ENCODE data around the gene SOX8. TPM values are rescaled to one million over a fixed set of nuclear protein-coding genes. Genes with fewer than 3 reads are reported as not detected.

SOX8 gene
- total and polyA plus RNA-seq, 10 of the 15 experiments (the other 5 are each of a cell fraction or from before 2014, with no cell fraction given), result not detected

DNA sequence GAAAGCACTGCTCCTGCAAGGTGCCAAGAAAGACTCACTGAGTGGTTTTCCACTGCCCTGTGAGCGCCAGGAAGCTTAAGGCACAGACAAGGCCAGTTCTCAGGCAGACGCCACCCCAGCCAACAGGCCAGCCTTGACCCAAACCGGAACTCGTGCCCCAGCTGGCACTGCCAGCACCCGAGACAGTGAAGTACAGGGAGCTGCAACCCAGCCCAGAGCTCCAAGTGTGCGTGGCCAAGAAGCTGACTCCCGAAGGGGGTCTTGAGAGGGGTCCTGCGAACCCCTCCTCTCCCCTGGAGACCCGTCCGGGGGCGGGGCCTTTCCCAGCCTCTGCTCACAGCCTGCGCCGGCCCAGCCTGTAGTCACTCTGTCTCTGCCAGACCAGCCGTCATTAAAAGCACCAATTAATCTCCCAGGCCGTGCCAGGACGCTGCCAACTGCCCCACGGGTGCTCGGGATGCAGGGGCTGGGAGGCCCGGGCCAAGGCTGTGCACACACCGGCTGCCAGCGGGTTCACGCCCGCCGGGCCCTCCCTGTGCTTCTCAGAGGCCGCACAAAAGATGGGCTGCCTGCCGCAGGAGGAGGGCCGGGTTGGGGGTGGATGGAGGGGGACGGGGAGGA, 4.4 kb upstream of the SOX8 start:
- Histone ChIP-seq H3K4me2 (ENCODE audit: control insufficient read depth, insufficient read depth) (no peak overlapping the region), H3K27me3 (replicated peaks in 1 of 2; ENCODE audit: control insufficient read depth in 2 of 2, insufficient read depth in 2 of 2, low read length in 1 of 2) (peaks cover 0 to 7% of the 10 kb centered on the region in 2 experiments; a peak in 2 of 4 replicates), H3K4me1 (ENCODE audit: control insufficient read depth, insufficient read depth, low read length) (no peaks in the 10 kb centered on the region), H2AFZ (ENCODE audit: control insufficient read depth, low read depth, low read length) (no peak overlapping the region), H3K9ac (ENCODE audit: control insufficient read depth, insufficient read depth, low read length) (no peak overlapping the region), H4K20me1 (ENCODE audit: control insufficient read depth, insufficient read depth) (no peaks in the 10 kb centered on the region), H3K9me3 (replicated peaks; ENCODE audit: control insufficient read depth, insufficient read depth, low read length) (no peaks in the 10 kb centered on the region), H3K36me3 (ENCODE audit: control insufficient read depth in 2 of 2, insufficient read depth in 2 of 2, low read length in 1 of 2) (no peaks in the 10 kb centered on the region), H3K4me3 (no peak overlapping the region), H3K27ac (ENCODE audit: control insufficient read depth, insufficient read depth) (no peak overlapping the region), H3K79me2 (ENCODE audit: control insufficient read depth, insufficient read depth, low read length) (no peaks in the 10 kb centered on the region)
- intact Hi-C loops (cut with micrococcal nuclease; ENCODE audit: unreplicated experiment) (no loop called here), in situ Hi-C loops (cut with MboI) (no loop called here)
- ChIA-PET CTCF (no interaction called here), POLR2A (no interaction called here), RAD21 (ENCODE audit: unreplicated experiment) (no interaction called here), SMC1A (ENCODE audit: uncharacterized antibody, unreplicated experiment) (no interaction called here)
- DNase-seq (ENCODE audit: low read depth, low spot score) (no peak), FAIRE-seq (no peak), ATAC-seq (no peak)
- no TSS peak for BruUV-seq (replicated peaks)
- 49% methylated on average over 25 of the region's 28 CpGs for WGBS (ENCODE audit: insufficient coverage, insufficient replicate concordance, low lambda C conversion rate, missing lambda C conversion rate)
- no peak for TF ChIP-seq KDM1A (IDR thresholded peaks at IDR 0.05; ENCODE audit: borderline replicate concordance)
- TF ChIP-seq RAD21 (IDR thresholded peaks at IDR 0.05; ENCODE audit: insufficient read depth, low read depth, low read length), result no peak
- TF ChIP-seq LARP7 (IDR thresholded peaks at IDR 0.05), result no peak
- no peak for TF ChIP-seq USF2 (IDR thresholded peaks at IDR 0.05; ENCODE audit: borderline replicate concordance, low read depth, low read length)
- no peak for TF ChIP-seq MYB (IDR thresholded peaks at IDR 0.05; ENCODE audit: borderline replicate concordance, low read depth, low read length)
- TF ChIP-seq RB1 (IDR thresholded peaks at IDR 0.05; ENCODE audit: borderline replicate concordance), result no peak
- no peak for TF ChIP-seq NFIC (IDR thresholded peaks at IDR 0.05; ENCODE audit: low read depth, low read length)
- TF ChIP-seq ZZZ3 (IDR thresholded peaks at IDR 0.05; ENCODE audit: control insufficient read depth, insufficient read length, low read depth), result no peak
- TF ChIP-seq ZNF207 (IDR thresholded peaks at IDR 0.05; ENCODE audit: borderline replicate concordance), result no peak
- TF ChIP-seq NKRF (conservative IDR thresholded peaks at IDR 0.05), result no peak

Measured in GM12878 (cell line).